ENCODE measurements around the gene WDR46. TPM values are rescaled to one million over a fixed set of nuclear protein-coding genes. Genes with fewer than 3 reads are reported as not detected.

Gene WDR46
- total and polyA plus RNA-seq, 7 donors: 15.3 to 51.2 (median 35.7) TPM

DNA sequence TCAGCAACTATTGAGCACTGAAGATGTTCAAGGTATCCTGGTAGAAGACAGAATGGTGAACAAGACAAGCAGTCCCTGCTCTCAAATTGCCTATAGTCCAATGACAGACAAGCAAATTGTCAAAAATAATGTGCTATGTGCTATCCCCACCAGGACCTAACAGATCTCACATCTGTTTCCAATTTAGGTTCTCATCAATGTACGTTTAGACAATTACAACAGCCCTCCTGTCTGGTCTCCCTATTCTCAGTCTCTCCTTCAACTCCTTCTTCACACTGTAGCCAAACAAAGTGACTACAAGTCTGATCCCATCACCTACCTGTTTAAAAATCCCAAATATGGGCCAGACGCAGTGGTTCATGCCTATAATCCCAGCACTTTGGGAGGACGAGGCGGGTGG is 17.3 kb upstream of the WDR46 start:
- Histone ChIP-seq H3K36me3 (peaks cover 0 to 64% (median 25%) of the 10 kb centered on the region in 4 donors), H3K27me3 (no peaks in the 10 kb centered on the region), H3K4me3 (no peak overlapping the region), H3K27ac (no peak overlapping the region), H3K9me3 (no peaks in the 10 kb centered on the region), H3K4me1 (peaks cover 0 to 9% (median 4%) of the 10 kb centered on the region in 4 donors)
- DNase-seq: no peak
- intact Hi-C loops (cut with DNase I): no loop called here
- WGBS, 2 donors: 89 to 91% methylated on average over 4 of the region's 4 CpGs
- TF ChIP-seq POLR2A (IDR thresholded peaks at IDR 0.05): no peak
- no peak for TF ChIP-seq POLR2AphosphoS5 (IDR thresholded peaks at IDR 0.05)
- no peak for TF ChIP-seq CTCF (IDR thresholded peaks at IDR 0.05)
- TF ChIP-seq EP300 (IDR thresholded peaks at IDR 0.05): no peak

- DNase-seq: no peak
- no peak overlapping the region for H3K27ac ChIP-seq
- no peaks in the 10 kb centered on the region for H3K27me3 ChIP-seq
- no peaks in the 10 kb centered on the region for H3K9me3 ChIP-seq
- no peak for TF ChIP-seq POLR2AphosphoS5 (IDR thresholded peaks at IDR 0.05)
- no peak for TF ChIP-seq EP300 (IDR thresholded peaks at IDR 0.05)
- no peak for TF ChIP-seq CTCF (IDR thresholded peaks at IDR 0.05)
- no peak for TF ChIP-seq POLR2A (IDR thresholded peaks at IDR 0.05)
- H3K36me3 ChIP-seq: peaks cover 0 to 55% (median 24%) of the 10 kb centered on the region in 4 donors
- WGBS, 2 donors: 85 to 89% methylated on average over 8 of the region's 8 CpGs
- H3K4me3 ChIP-seq: no peak overlapping the region
- intact Hi-C loops (cut with DNase I): no loop called here
- peaks cover 0 to 16% (median 10%) of the 10 kb centered on the region in 4 donors for H3K4me1 ChIP-seq
Measured at GRCh38 chr6:33305052-33305451, 16.0 kb upstream of the WDR46 start.

GRCh38 chr6:33304216-33304615 is 15.2 kb upstream of the WDR46 start:
- Histone ChIP-seq H3K9me3 (no peaks in the 10 kb centered on the region), H3K4me1 (peaks cover 0 to 19% (median 13%) of the 10 kb centered on the region in 4 donors), H3K36me3 (peaks cover 0 to 51% (median 23%) of the 10 kb centered on the region in 4 donors), H3K4me3 (no peak overlapping the region), H3K27ac (no peak overlapping the region), H3K27me3 (no peaks in the 10 kb centered on the region)
- DNase-seq: no peak
- no peak for TF ChIP-seq POLR2A (IDR thresholded peaks at IDR 0.05)
- no peak for TF ChIP-seq CTCF (IDR thresholded peaks at IDR 0.05)
- TF ChIP-seq POLR2AphosphoS5 (IDR thresholded peaks at IDR 0.05): no peak
- no peak for TF ChIP-seq EP300 (IDR thresholded peaks at IDR 0.05)
- WGBS, 2 donors: 93 to 94% methylated on average over 16 of the region's 16 CpGs
- intact Hi-C loops (cut with DNase I): no loop called here

DNA sequence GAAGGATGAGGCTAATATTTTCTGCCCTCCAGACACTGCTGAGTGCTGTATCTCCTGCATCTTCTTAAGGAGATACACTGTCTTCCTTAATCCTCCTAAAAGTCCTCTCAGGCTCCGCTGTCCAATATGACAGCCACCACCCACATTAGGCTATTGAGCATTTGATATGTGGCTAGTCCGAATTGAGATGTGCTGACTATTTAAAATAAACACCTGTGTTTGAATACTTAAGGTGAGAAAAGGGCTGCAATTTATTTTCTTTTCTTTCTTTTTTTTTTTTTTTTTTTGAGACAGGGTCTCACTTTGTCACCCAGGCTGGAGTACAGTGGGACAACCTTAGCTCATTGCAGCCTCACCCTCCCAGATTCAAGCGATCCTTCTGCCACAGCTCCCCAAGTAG is 12.8 kb upstream of the WDR46 start:
- no peaks in the 10 kb centered on the region for H3K9me3 ChIP-seq
- no peak overlapping the region for H3K27ac ChIP-seq
- H3K4me1 ChIP-seq: peaks cover 0 to 35% (median 23%) of the 10 kb centered on the region in 4 donors
- DNase-seq: no peak
- WGBS, 2 donors: 92 to 94% methylated on average over 3 of the region's 3 CpGs
- H3K27me3 ChIP-seq: no peaks in the 10 kb centered on the region
- intact Hi-C loops (cut with DNase I): no loop called here
- H3K4me3 ChIP-seq: no peak overlapping the region
- peaks cover 0 to 46% (median 23%) of the 10 kb centered on the region in 4 donors for H3K36me3 ChIP-seq
- TF ChIP-seq POLR2A (IDR thresholded peaks at IDR 0.05) (no peak), CTCF (IDR thresholded peaks at IDR 0.05) (no peak), POLR2AphosphoS5 (IDR thresholded peaks at IDR 0.05) (no peak), EP300 (IDR thresholded peaks at IDR 0.05) (no peak)

Data from sigmoid colon (tissue), 7 donors.